ENCODE data around the gene CLDN9. TPM values are rescaled to one million over a fixed set of nuclear protein-coding genes. Genes with fewer than 3 reads are reported as not detected.
A peak's percentile ranks its signal among the peaks of the same experiment; 100 is the strongest.

Gene CLDN9
- total RNA-seq, 1 donor from 2014 or later: 3.5 TPM

- no peak for DNase-seq (ENCODE audit: low read depth)
- TF ChIP-seq, protein P1, sequence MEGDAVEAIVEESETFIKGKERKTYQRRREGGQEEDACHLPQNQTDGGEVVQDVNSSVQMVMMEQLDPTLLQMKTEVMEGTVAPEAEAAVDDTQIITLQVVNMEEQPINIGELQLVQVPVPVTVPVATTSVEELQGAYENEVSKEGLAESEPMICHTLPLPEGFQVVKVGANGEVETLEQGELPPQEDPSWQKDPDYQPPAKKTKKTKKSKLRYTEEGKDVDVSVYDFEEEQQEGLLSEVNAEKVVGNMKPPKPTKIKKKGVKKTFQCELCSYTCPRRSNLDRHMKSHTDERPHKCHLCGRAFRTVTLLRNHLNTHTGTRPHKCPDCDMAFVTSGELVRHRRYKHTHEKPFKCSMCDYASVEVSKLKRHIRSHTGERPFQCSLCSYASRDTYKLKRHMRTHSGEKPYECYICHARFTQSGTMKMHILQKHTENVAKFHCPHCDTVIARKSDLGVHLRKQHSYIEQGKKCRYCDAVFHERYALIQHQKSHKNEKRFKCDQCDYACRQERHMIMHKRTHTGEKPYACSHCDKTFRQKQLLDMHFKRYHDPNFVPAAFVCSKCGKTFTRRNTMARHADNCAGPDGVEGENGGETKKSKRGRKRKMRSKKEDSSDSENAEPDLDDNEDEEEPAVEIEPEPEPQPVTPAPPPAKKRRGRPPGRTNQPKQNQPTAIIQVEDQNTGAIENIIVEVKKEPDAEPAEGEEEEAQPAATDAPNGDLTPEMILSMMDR (conservative IDR thresholded peaks at IDR 0.05; ENCODE audit: low read depth, low read length): no peak
- H3K4me3 ChIP-seq (ENCODE audit: low read depth, low read length): peak within 1 kb of the TSS; percentile 32
Observed at GRCh38 chr16:3045758-3046640, 33.3 kb downstream of the CLDN9 start, which contains the start of gene MMP25. Gene MMP25, plus strand, starts transcription at chr16:3046561. Its CDS starts 357 bp downstream, at chr16:3046918.

DNA sequence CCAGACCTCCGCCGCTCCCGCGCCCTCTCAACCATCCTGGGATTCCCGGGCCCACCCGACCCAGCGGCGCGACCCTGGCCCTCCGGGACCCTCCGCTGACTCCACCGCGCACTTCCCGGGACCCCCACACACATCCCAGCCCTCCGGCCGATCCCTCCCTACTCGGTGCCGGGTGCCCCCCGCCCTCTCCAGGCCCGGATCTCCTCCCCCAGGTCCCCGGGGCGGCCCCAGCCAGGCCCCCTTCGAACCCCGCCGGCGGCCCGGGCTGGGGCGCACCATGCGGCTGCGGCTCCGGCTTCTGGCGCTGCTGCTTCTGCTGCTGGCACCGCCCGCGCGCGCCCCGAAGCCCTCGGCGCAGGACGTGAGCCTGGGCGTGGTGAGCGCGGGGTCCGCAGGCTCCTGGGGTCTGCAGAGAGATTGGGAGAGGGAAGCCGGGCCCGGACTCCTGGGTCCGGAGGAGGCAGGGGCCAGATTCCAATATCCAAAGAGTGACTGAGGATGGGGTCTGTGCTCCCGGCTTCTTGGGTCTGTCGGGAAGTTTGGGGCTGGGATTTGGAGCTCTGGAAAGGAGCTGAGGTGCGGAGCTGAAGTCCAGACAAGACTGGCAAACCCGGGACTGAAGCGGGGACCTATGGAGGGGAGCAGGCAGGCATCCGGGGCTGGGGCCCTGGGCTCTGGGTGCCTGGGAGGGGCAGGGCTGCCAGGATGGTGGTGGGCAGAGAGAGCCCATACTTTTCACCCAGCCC lies 34.1 kb downstream of the CLDN9 start:
- no peak overlapping the region for H3K4me3 ChIP-seq (ENCODE audit: low read depth, low read length)
- DNase-seq (ENCODE audit: low read depth): no peak
- TF ChIP-seq, protein P1 (conservative IDR thresholded peaks at IDR 0.05; ENCODE audit: low read depth, low read length): no peak

DNA sequence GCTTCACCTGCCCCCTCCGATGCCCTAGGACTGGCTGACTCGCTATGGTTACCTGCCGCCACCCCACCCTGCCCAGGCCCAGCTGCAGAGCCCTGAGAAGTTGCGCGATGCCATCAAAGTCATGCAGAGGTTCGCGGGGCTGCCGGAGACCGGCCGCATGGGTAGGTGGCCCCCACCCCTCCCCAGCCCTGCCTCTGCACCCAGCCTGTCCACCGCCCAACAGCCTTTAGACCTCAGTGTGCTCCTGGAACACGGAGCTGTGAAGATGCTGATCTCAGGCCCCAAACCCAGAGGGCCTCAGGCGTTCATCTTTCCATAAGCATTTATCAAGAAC lies 34.6 kb downstream of the CLDN9 start:
- TF ChIP-seq, protein P1 (conservative IDR thresholded peaks at IDR 0.05; ENCODE audit: low read depth, low read length): no peak
- DNase-seq (ENCODE audit: low read depth): no peak
- H3K4me3 ChIP-seq (ENCODE audit: low read depth, low read length): no peak overlapping the region

GRCh38 chr16:3049921-3050481 lies 37.3 kb downstream of the CLDN9 start:
- TF ChIP-seq, protein P1 (conservative IDR thresholded peaks at IDR 0.05; ENCODE audit: low read depth, low read length): no peak
- no peak overlapping the region for H3K4me3 ChIP-seq (ENCODE audit: low read depth, low read length)
- no peak for DNase-seq (ENCODE audit: low read depth)

- TF ChIP-seq, protein P1 (conservative IDR thresholded peaks at IDR 0.05; ENCODE audit: low read depth, low read length): no peak
- no peak for DNase-seq (ENCODE audit: low read depth)
- no peak overlapping the region for H3K4me3 ChIP-seq (ENCODE audit: low read depth, low read length)
Observed at GRCh38 chr16:3050487-3050886, 37.8 kb downstream of the CLDN9 start.

GRCh38 chr16:3051009-3051408 lies 38.3 kb downstream of the CLDN9 start:
- DNase-seq (ENCODE audit: low read depth): no peak
- TF ChIP-seq, protein P1 (conservative IDR thresholded peaks at IDR 0.05; ENCODE audit: low read depth, low read length): no peak
- H3K4me3 ChIP-seq (ENCODE audit: low read depth, low read length): no peak overlapping the region
